ENCODE data around the gene NDC80. TPM values are rescaled to one million over a fixed set of nuclear protein-coding genes. Genes with fewer than 3 reads are reported as not detected.

Gene NDC80
- total RNA-seq, 6 donors from 2014 or later, result 0.89 to 1.8 (median 1.4) TPM

GRCh38 chr18:2554696-2555095 lies 16.7 kb upstream of the NDC80 start:
- ATAC-seq (ENCODE audit: low FRiP score in 2 of 2) (no peak), DNase-seq (no peak)
- no peak overlapping the region for H3K4me3 ChIP-seq
- peaks cover 0 to 15% (median 2%) of the 10 kb centered on the region in 4 donors for H3K36me3 ChIP-seq
- no peaks in the 10 kb centered on the region for H3K4me1 ChIP-seq
- no peak for TF ChIP-seq POLR2A (IDR thresholded peaks at IDR 0.05)
- no peak for TF ChIP-seq POLR2AphosphoS5 (IDR thresholded peaks at IDR 0.05)
- no peak for TF ChIP-seq EP300 (IDR thresholded peaks at IDR 0.05)
- no peak for TF ChIP-seq CTCF (IDR thresholded peaks at IDR 0.05)
- no peaks in the 10 kb centered on the region for H3K9me3 ChIP-seq
- WGBS, 2 donors, result 83 to 86% methylated on average over 4 of the region's 4 CpGs
- H3K27me3 ChIP-seq, result no peaks in the 10 kb centered on the region
- no peak overlapping the region for H3K27ac ChIP-seq

GRCh38 chr18:2555895-2556294 lies 15.5 kb upstream of the NDC80 start:
- peaks cover 0 to 6% (median 2%) of the 10 kb centered on the region in 4 donors for H3K36me3 ChIP-seq
- H3K4me3 ChIP-seq, result no peak overlapping the region
- H3K9me3 ChIP-seq, result no peaks in the 10 kb centered on the region
- no peak for DNase-seq
- no peaks in the 10 kb centered on the region for H3K27me3 ChIP-seq
- TF ChIP-seq CTCF (IDR thresholded peaks at IDR 0.05), result no peak
- TF ChIP-seq POLR2A (IDR thresholded peaks at IDR 0.05), result no peak
- no peak for TF ChIP-seq POLR2AphosphoS5 (IDR thresholded peaks at IDR 0.05)
- no peak for TF ChIP-seq EP300 (IDR thresholded peaks at IDR 0.05)
- ATAC-seq (ENCODE audit: low FRiP score in 2 of 2), result no peak
- H3K4me1 ChIP-seq, result no peaks in the 10 kb centered on the region
- 89 to 92% methylated on average over 4 of the region's 4 CpGs for WGBS, 2 donors
- no peak overlapping the region for H3K27ac ChIP-seq

- H3K27ac ChIP-seq, result no peak overlapping the region
- DNase-seq (no peak), ATAC-seq (ENCODE audit: low FRiP score in 2 of 2) (no peak)
- no peaks in the 10 kb centered on the region for H3K4me1 ChIP-seq
- TF ChIP-seq POLR2AphosphoS5 (IDR thresholded peaks at IDR 0.05) (no peak), POLR2A (IDR thresholded peaks at IDR 0.05) (no peak), EP300 (IDR thresholded peaks at IDR 0.05) (no peak), CTCF (IDR thresholded peaks at IDR 0.05) (no peak)
- 78 to 100% methylated on average over 1 of the region's 1 CpG for WGBS, 2 donors
- H3K9me3 ChIP-seq, result no peaks in the 10 kb centered on the region
- H3K36me3 ChIP-seq, result peaks cover 0 to 16% (median 2%) of the 10 kb centered on the region in 4 donors
- no peaks in the 10 kb centered on the region for H3K27me3 ChIP-seq
- no peak overlapping the region for H3K4me3 ChIP-seq
These were observed 13.8 kb upstream of the NDC80 start for GRCh38 chr18:2557536-2557935.

GRCh38 chr18:2559249-2559648 lies 12.1 kb upstream of the NDC80 start:
- DNase-seq (no peak), ATAC-seq (ENCODE audit: low FRiP score in 2 of 2) (no peak)
- no peak for TF ChIP-seq POLR2AphosphoS5 (IDR thresholded peaks at IDR 0.05)
- no peak for TF ChIP-seq POLR2A (IDR thresholded peaks at IDR 0.05)
- TF ChIP-seq EP300 (IDR thresholded peaks at IDR 0.05), result no peak
- TF ChIP-seq CTCF (IDR thresholded peaks at IDR 0.05), result no peak
- H3K4me1 ChIP-seq, result no peaks in the 10 kb centered on the region
- H3K4me3 ChIP-seq, result no peak overlapping the region
- no peaks in the 10 kb centered on the region for H3K27me3 ChIP-seq
- no peak overlapping the region for H3K27ac ChIP-seq
- peaks cover 0 to 15% (median 2%) of the 10 kb centered on the region in 4 donors for H3K36me3 ChIP-seq
- H3K9me3 ChIP-seq, result no peaks in the 10 kb centered on the region
- WGBS, 2 donors, result 94 to 100% methylated on average over 1 of the region's 1 CpG

GRCh38 chr18:2564373-2564772 lies 7.0 kb upstream of the NDC80 start:
- Histone ChIP-seq H3K4me1 (peaks cover 2 to 9% (median 3%) of the 10 kb centered on the region in 4 donors), H3K36me3 (peaks cover 0 to 28% (median 2%) of the 10 kb centered on the region in 4 donors), H3K4me3 (no peak overlapping the region), H3K27me3 (no peaks in the 10 kb centered on the region), H3K9me3 (no peaks in the 10 kb centered on the region), H3K27ac (no peak overlapping the region)
- TF ChIP-seq EP300 (IDR thresholded peaks at IDR 0.05) (no peak), POLR2AphosphoS5 (IDR thresholded peaks at IDR 0.05) (no peak), POLR2A (IDR thresholded peaks at IDR 0.05) (no peak), CTCF (IDR thresholded peaks at IDR 0.05) (no peak)
- DNase-seq, result no peak
- 93 to 100% methylated on average over 1 of the region's 1 CpG for WGBS, 2 donors
- ATAC-seq (ENCODE audit: low FRiP score in 2 of 2), result no peak
